Measurements from ENCODE around the gene SYT1. TPM values are rescaled to one million over a fixed set of nuclear protein-coding genes. Genes with fewer than 3 reads are reported as not detected.
A peak's percentile ranks its signal among the peaks of the same experiment; 100 is the strongest.

Gene SYT1
- total and polyA plus RNA-seq, 2 donors (not counting 1 experiment from before 2014, with no cell fraction given): 0.90 to 2.1 TPM

DNA sequence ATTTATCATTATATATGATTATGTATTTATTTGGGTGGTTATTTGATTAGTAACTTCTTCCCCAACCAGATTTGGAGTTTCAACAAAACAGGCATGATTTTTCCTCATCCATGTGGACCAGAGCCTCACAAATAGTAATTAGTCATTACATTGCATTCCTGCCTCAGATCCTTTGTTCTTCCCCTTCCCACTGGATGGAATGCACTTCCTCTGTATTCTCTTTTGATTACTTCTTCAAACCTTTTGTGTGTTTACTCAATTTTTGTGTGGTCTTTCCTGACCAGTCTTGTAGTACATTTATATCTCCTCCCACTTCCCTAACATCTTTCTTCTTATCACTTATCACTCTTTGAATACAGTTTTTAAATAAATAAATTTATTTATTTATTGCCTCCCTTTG, 15.5 kb downstream of the SYT1 start:
- no peaks in the 10 kb centered on the region for H3K36me3 ChIP-seq (ENCODE audit: control insufficient read depth, insufficient read depth, low read length)
- no peaks in the 10 kb centered on the region for H4K20me1 ChIP-seq (ENCODE audit: control insufficient read depth, extremely low read depth, insufficient read depth, low read length)
- H3K79me2 ChIP-seq (ENCODE audit: control insufficient read depth, insufficient read depth, low read length): no peaks in the 10 kb centered on the region
- no peaks in the 10 kb centered on the region for H3K4me1 ChIP-seq (ENCODE audit: control insufficient read depth, extremely low read depth, insufficient read depth, low read length)
- H3K27me3 ChIP-seq (ENCODE audit: control insufficient read depth, insufficient read depth, low read length): no peaks in the 10 kb centered on the region
- peak in 1 of 2 donors; percentile 74 for DNase-seq (ENCODE audit: low read depth in 2 of 2)
- no peak for TF ChIP-seq EZH2 (IDR thresholded peaks at IDR 0.05; ENCODE audit: low read length, missing control alignments)
- TF ChIP-seq, protein P1, sequence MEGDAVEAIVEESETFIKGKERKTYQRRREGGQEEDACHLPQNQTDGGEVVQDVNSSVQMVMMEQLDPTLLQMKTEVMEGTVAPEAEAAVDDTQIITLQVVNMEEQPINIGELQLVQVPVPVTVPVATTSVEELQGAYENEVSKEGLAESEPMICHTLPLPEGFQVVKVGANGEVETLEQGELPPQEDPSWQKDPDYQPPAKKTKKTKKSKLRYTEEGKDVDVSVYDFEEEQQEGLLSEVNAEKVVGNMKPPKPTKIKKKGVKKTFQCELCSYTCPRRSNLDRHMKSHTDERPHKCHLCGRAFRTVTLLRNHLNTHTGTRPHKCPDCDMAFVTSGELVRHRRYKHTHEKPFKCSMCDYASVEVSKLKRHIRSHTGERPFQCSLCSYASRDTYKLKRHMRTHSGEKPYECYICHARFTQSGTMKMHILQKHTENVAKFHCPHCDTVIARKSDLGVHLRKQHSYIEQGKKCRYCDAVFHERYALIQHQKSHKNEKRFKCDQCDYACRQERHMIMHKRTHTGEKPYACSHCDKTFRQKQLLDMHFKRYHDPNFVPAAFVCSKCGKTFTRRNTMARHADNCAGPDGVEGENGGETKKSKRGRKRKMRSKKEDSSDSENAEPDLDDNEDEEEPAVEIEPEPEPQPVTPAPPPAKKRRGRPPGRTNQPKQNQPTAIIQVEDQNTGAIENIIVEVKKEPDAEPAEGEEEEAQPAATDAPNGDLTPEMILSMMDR (conservative IDR thresholded peaks at IDR 0.05 in 1 of 2, IDR thresholded peaks at IDR 0.05 in 1 of 2; ENCODE audit: low read depth in 1 of 2, low read length in 2 of 2): no peak
- H2AFZ ChIP-seq (ENCODE audit: low read length): no peak overlapping the region
- no peak overlapping the region for H3K4me2 ChIP-seq (ENCODE audit: extremely low read depth, insufficient read depth, low read length)
- no peak overlapping the region for H3K4me3 ChIP-seq (replicated peaks in 1 of 4; ENCODE audit: control extremely low read depth in 1 of 4, insufficient read depth in 1 of 4, low read depth in 3 of 4, low read length in 4 of 4)
- no peak overlapping the region for H3K27ac ChIP-seq (ENCODE audit: insufficient read depth, low read length)
- H3K9me3 ChIP-seq (ENCODE audit: control insufficient read depth, insufficient read depth, low read depth, low read length): no peaks in the 10 kb centered on the region
- no peak overlapping the region for H3K9ac ChIP-seq (ENCODE audit: insufficient read depth, low read length)

DNA sequence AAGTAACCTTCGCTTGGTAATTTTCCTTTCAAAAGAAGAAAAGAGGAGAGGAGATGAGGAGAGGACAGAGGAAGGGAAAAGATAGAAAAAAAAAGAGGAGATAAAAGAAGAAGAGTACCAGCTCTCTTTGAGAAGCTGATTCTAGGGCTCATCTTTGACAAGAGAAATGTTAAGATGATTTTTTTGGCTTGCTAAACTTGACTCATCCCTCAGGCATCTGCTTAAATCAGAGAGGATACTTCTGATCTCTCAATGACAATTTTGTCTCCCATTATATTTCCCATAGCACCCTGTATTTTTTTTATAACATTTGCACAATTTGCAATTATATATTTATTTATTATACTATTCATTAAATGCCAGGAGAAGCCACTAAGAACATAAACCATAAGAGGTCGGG, 17.1 kb downstream of the SYT1 start:
- no peaks in the 10 kb centered on the region for H3K36me3 ChIP-seq (ENCODE audit: control insufficient read depth, insufficient read depth, low read length)
- TF ChIP-seq, protein P1 (conservative IDR thresholded peaks at IDR 0.05 in 1 of 2, IDR thresholded peaks at IDR 0.05 in 1 of 2; ENCODE audit: low read depth in 1 of 2, low read length in 2 of 2): no peak
- no peak for TF ChIP-seq EZH2 (IDR thresholded peaks at IDR 0.05; ENCODE audit: low read length, missing control alignments)
- H3K9ac ChIP-seq (ENCODE audit: insufficient read depth, low read length): no peak overlapping the region
- no peak overlapping the region for H2AFZ ChIP-seq (ENCODE audit: low read length)
- H4K20me1 ChIP-seq (ENCODE audit: control insufficient read depth, extremely low read depth, insufficient read depth, low read length): no peaks in the 10 kb centered on the region
- H3K4me1 ChIP-seq (ENCODE audit: control insufficient read depth, extremely low read depth, insufficient read depth, low read length): no peaks in the 10 kb centered on the region
- H3K9me3 ChIP-seq (ENCODE audit: control insufficient read depth, insufficient read depth, low read depth, low read length): no peaks in the 10 kb centered on the region
- no peaks in the 10 kb centered on the region for H3K79me2 ChIP-seq (ENCODE audit: control insufficient read depth, insufficient read depth, low read length)
- no peak overlapping the region for H3K27ac ChIP-seq (ENCODE audit: insufficient read depth, low read length)
- H3K4me2 ChIP-seq (ENCODE audit: extremely low read depth, insufficient read depth, low read length): no peak overlapping the region
- H3K27me3 ChIP-seq (ENCODE audit: control insufficient read depth, insufficient read depth, low read length): no peaks in the 10 kb centered on the region
- no peak overlapping the region for H3K4me3 ChIP-seq (replicated peaks in 1 of 4; ENCODE audit: control extremely low read depth in 1 of 4, insufficient read depth in 1 of 4, low read depth in 3 of 4, low read length in 4 of 4)
- peak in 1 of 2 donors; percentile 19 for DNase-seq (ENCODE audit: low read depth in 2 of 2)

DNA sequence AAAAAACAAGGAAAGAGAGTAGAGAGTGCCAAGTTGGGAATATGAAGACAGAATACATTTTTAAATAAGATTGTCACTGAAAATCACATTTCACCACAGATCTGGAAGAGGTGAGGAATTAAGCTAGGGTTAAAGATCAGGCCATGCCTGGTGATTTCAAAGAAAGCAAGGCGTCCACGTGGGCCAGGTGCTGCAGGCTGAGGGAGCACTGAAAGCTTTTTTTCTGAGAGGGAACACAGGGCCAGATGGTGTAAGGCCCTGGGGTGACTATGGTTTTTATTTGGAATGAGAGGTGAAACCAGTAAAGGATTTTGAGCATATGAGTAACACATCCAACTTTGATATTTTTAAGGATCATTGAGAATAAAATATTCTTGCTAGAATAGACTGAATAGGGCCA, 20.9 kb downstream of the SYT1 start:
- peak in 1 of 2 donors; percentile 37 for DNase-seq (ENCODE audit: low read depth in 2 of 2)
- Histone ChIP-seq H3K9me3 (ENCODE audit: control insufficient read depth, insufficient read depth, low read depth, low read length) (no peaks in the 10 kb centered on the region), H3K4me2 (ENCODE audit: extremely low read depth, insufficient read depth, low read length) (no peak overlapping the region), H3K27ac (ENCODE audit: insufficient read depth, low read length) (no peak overlapping the region), H3K79me2 (ENCODE audit: control insufficient read depth, insufficient read depth, low read length) (no peaks in the 10 kb centered on the region), H3K4me3 (replicated peaks in 1 of 4; ENCODE audit: control extremely low read depth in 1 of 4, insufficient read depth in 1 of 4, low read depth in 3 of 4, low read length in 4 of 4) (no peak overlapping the region), H3K4me1 (ENCODE audit: control insufficient read depth, extremely low read depth, insufficient read depth, low read length) (no peaks in the 10 kb centered on the region), H2AFZ (ENCODE audit: low read length) (no peak overlapping the region), H3K27me3 (ENCODE audit: control insufficient read depth, insufficient read depth, low read length) (no peaks in the 10 kb centered on the region), H3K36me3 (ENCODE audit: control insufficient read depth, insufficient read depth, low read length) (no peaks in the 10 kb centered on the region), H3K9ac (ENCODE audit: insufficient read depth, low read length) (no peak overlapping the region), H4K20me1 (ENCODE audit: control insufficient read depth, extremely low read depth, insufficient read depth, low read length) (no peaks in the 10 kb centered on the region)
- TF ChIP-seq EZH2 (IDR thresholded peaks at IDR 0.05; ENCODE audit: low read length, missing control alignments): no peak
- TF ChIP-seq, protein P1 (conservative IDR thresholded peaks at IDR 0.05 in 1 of 2, IDR thresholded peaks at IDR 0.05 in 1 of 2; ENCODE audit: low read depth in 1 of 2, low read length in 2 of 2): no peak
